ENCODE data around the gene GFRA1. TPM values are rescaled to one million over a fixed set of nuclear protein-coding genes. Genes with fewer than 3 reads are reported as not detected.

The GFRA1 gene
- polyA plus RNA-seq, 3 donors = not detected

GRCh38 chr10:116246263-116246662 is 26.7 kb downstream of the GFRA1 start:
- Histone ChIP-seq H2AFZ (ENCODE audit: insufficient read depth, low read depth, low read length, poor library complexity, severe bottlenecking) (no peak overlapping the region), H3K9me3 (replicated peaks in 1 of 2; ENCODE audit: control insufficient read depth in 1 of 2, insufficient read depth in 1 of 2, low read length in 2 of 2) (no peaks in the 10 kb centered on the region), H3K36me3 (replicated peaks in 1 of 2; ENCODE audit: control insufficient read depth in 1 of 2, insufficient read depth in 2 of 2, low read length in 2 of 2) (no peaks in the 10 kb centered on the region), H3K27me3 (ENCODE audit: control insufficient read depth in 2 of 2, insufficient read depth in 2 of 2, low read length in 2 of 2) (no peaks in the 10 kb centered on the region), H3K4me3 (replicated peaks in 1 of 3; ENCODE audit: low read depth in 2 of 3, low read length in 3 of 3) (no peak overlapping the region), H3K27ac (ENCODE audit: low read depth in 1 of 2, low read length in 2 of 2) (no peak overlapping the region), H3K4me2 (replicated peaks; ENCODE audit: extremely low read depth, low read length, poor library complexity, severe bottlenecking) (no peak overlapping the region), H3K9ac (ENCODE audit: insufficient read depth, low read length, poor library complexity, severe bottlenecking) (no peak overlapping the region), H3K79me2 (ENCODE audit: insufficient read depth, low read length) (no peaks in the 10 kb centered on the region), H4K20me1 (ENCODE audit: insufficient read depth, low read length) (no peaks in the 10 kb centered on the region), H3K4me1 (ENCODE audit: control insufficient read depth in 1 of 2, insufficient read depth in 2 of 2, low read length in 2 of 2) (no peaks in the 10 kb centered on the region)
- no peaks in the 10 kb centered on the region for H3K4me1 Mint-ChIP-seq
- no peak for TF ChIP-seq CTCF (IDR thresholded peaks at IDR 0.05)
- H3K27ac Mint-ChIP-seq = no peak overlapping the region
- no peaks in the 10 kb centered on the region for H3K36me3 Mint-ChIP-seq
- intact Hi-C loops (cut with micrococcal nuclease) = no loop called here
- peaks cover 0 to 5% (median 2%) of the 10 kb centered on the region in 3 donors for H3K27me3 Mint-ChIP-seq (ENCODE audit: low read depth in 3 of 3)
- 92% methylated on average over 2 of the region's 9 CpGs for WGBS (ENCODE audit: insufficient coverage)
- no peak overlapping the region for H3K4me3 Mint-ChIP-seq
- peaks cover 0 to 7% (median 3%) of the 10 kb centered on the region in 7 donors for H3K9me3 Mint-ChIP-seq
- DNase-seq = no peak

GRCh38 chr10:116245156-116245555 is 27.9 kb downstream of the GFRA1 start:
- Histone ChIP-seq H3K27me3 (ENCODE audit: control insufficient read depth in 2 of 2, insufficient read depth in 2 of 2, low read length in 2 of 2) (no peaks in the 10 kb centered on the region), H3K4me2 (replicated peaks; ENCODE audit: extremely low read depth, low read length, poor library complexity, severe bottlenecking) (no peak overlapping the region), H3K4me3 (replicated peaks in 1 of 3; ENCODE audit: low read depth in 2 of 3, low read length in 3 of 3) (no peak overlapping the region), H3K27ac (ENCODE audit: low read depth in 1 of 2, low read length in 2 of 2) (no peak overlapping the region), H3K9ac (ENCODE audit: insufficient read depth, low read length, poor library complexity, severe bottlenecking) (no peak overlapping the region), H3K79me2 (ENCODE audit: insufficient read depth, low read length) (no peaks in the 10 kb centered on the region), H2AFZ (ENCODE audit: insufficient read depth, low read depth, low read length, poor library complexity, severe bottlenecking) (no peak overlapping the region), H3K9me3 (replicated peaks in 1 of 2; ENCODE audit: control insufficient read depth in 1 of 2, insufficient read depth in 1 of 2, low read length in 2 of 2) (no peaks in the 10 kb centered on the region), H4K20me1 (ENCODE audit: insufficient read depth, low read length) (no peaks in the 10 kb centered on the region), H3K4me1 (ENCODE audit: control insufficient read depth in 1 of 2, insufficient read depth in 2 of 2, low read length in 2 of 2) (no peaks in the 10 kb centered on the region), H3K36me3 (replicated peaks in 1 of 2; ENCODE audit: control insufficient read depth in 1 of 2, insufficient read depth in 2 of 2, low read length in 2 of 2) (no peaks in the 10 kb centered on the region)
- Mint-ChIP-seq H3K4me3 (no peak overlapping the region), H3K9me3 (peaks cover 0 to 7% (median 3%) of the 10 kb centered on the region in 7 donors), H3K36me3 (no peaks in the 10 kb centered on the region), H3K27ac (no peak overlapping the region), H3K4me1 (no peaks in the 10 kb centered on the region), H3K27me3 (ENCODE audit: low read depth in 3 of 3) (peaks cover 0 to 5% (median 2%) of the 10 kb centered on the region in 3 donors)
- intact Hi-C loops (cut with micrococcal nuclease) = no loop called here
- 100% methylated on average over 1 of the region's 2 CpGs for WGBS (ENCODE audit: insufficient coverage)
- no peak for DNase-seq
- TF ChIP-seq CTCF (IDR thresholded peaks at IDR 0.05) = no peak

All from CD14-positive monocyte (primary cell).